ENCODE results near the gene COPS7A. TPM values are rescaled to one million over a fixed set of nuclear protein-coding genes. Genes with fewer than 3 reads are reported as not detected.

Gene COPS7A
- total RNA-seq, 2 experiments from 2014 or later: 29.5 to 36.8 TPM

DNA sequence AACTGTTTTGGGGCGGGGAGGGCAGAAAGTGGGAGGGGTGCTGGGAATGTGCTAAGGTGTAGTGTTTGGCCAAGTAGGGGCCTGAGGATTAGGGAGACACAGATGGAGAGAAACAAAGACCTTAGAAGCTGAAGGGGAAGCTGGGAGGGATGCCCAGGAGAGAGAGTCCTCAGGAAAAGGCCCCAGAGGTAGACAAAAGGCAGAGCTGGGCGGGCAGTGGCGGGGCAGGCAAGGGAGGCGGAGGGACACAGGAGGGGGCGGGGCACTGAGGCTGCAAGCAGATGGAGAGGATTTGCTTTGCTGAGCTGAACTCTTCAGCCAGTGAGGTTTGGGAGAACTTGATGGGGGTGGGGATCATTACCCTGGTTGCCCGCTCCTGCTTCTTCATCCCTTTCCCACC is 45.1 kb downstream of the COPS7A start:
- peaks cover 67% of the 10 kb centered on the region for H3K4me1 Mint-ChIP-seq

DNA sequence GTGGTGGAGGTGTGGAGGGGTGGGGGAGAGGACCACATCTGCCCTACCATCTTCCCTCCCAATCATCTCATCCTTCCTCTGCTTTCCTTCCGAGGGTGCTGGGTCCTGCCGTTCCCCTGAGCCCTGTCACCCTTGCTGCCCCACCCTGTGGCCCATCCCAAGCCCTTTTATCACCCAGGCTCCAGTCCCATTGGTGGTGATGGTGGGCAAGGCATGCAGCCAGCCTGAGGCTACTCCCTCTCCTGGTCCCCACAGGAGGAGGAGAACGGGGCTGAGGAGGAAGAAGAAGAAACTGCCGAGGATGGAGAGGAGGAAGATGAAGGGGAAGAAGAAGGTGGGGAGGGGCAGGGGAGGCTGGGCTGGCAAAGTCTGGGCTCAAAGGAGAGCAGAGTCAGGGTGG is 45.8 kb downstream of the COPS7A start:
- POLR2A ChIA-PET: no interaction called here
- DNase-seq: no peak
- CTCF ChIA-PET: interaction anchor here (0.5 to 8.8 kb wide), 10 partner anchors 10 to 180 kb away, joined by 3 to 120 read pairs (median 4); partner anchors contain the start of genes CD4 and MLF2
- Mint-ChIP-seq H3K4me3 (no peak overlapping the region), H3K27me3 (peaks cover 34% of the 10 kb centered on the region), H3K27ac (no peak overlapping the region), H3K36me3 (ENCODE audit: low read depth) (peaks cover 3% of the 10 kb centered on the region), H3K9me3 (no peaks in the 10 kb centered on the region), H3K4me1 (peaks cover 67% of the 10 kb centered on the region)

More for the DNA sequence above, 45.1 kb downstream of the COPS7A start:
- DNase-seq: no peak
- H3K36me3 Mint-ChIP-seq (ENCODE audit: low read depth): peaks cover 3% of the 10 kb centered on the region
- H3K27ac Mint-ChIP-seq: no peak overlapping the region
- no peak overlapping the region for H3K4me3 Mint-ChIP-seq
- H3K27me3 Mint-ChIP-seq: peaks cover 37% of the 10 kb centered on the region
- no peaks in the 10 kb centered on the region for H3K9me3 Mint-ChIP-seq
- ChIA-PET CTCF (interaction anchor here (0.5 to 8.8 kb wide), 7 partner anchors 9 to 153 kb away, joined by 3 to 120 read pairs (median 3); partner anchors contain the start of genes CD4 and MLF2), POLR2A (no interaction called here)

DNA sequence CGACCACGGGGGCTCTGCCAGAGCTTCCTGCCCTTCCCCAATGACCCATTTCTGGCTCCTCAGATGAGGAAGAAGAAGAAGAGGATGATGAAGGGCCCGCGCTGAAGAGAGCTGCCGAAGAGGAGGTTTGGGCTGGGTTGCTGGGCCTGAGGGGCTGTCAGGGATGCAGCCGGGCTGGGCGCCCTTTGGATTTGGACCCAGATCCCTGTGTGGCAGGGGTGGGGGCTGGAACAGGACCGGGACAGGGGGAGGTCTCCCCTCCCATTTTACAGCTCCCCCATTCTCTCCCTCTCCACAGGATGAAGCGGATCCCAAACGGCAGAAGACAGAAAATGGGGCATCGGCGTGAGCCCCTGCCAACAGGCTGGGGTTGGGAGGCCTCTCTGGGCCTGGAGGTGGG is 46.2 kb downstream of the COPS7A start:
- Mint-ChIP-seq H3K9me3 (no peaks in the 10 kb centered on the region), H3K4me1 (peaks cover 69% of the 10 kb centered on the region), H3K4me3 (no peak overlapping the region), H3K27me3 (peaks cover 32% of the 10 kb centered on the region), H3K36me3 (ENCODE audit: low read depth) (peaks cover 2% of the 10 kb centered on the region), H3K27ac (no peak overlapping the region)
- DNase-seq: no peak
- ChIA-PET CTCF (interaction anchor here (1.1 to 8.8 kb wide), 5 partner anchors 11 to 92 kb away, joined by 3 to 120 read pairs (median 7); partner anchors contain the start of genes CD4 and MLF2), POLR2A (no interaction called here)

DNA sequence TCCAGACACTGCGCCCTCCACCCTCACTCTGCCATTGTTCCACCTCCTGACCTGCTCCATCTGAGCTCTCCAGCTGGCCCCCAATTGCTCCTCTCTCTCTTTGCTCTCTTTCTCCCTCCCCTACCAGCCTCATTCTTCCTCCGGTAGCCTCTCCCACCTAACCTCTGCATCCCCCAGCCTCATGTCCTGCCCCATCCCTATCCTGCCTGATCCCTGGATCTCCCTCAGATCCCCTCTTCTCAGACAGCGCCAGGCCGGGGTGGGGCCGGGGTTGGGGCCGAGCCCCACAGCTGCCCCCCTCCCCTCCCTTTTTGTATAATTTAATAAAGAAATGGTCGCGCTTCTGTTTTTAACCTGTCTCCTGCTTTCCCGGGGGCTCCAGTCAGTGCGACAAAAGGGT is 46.8 kb downstream of the COPS7A start:
- DNase-seq: no peak
- no peak overlapping the region for H3K27ac Mint-ChIP-seq
- H3K9me3 Mint-ChIP-seq: no peaks in the 10 kb centered on the region
- POLR2A ChIA-PET: interaction anchor here (0.7 kb wide), 1 partner anchor 9 kb away, joined by 7 read pairs; no protein-coding TSS in a partner anchor
- H3K4me1 Mint-ChIP-seq: peaks cover 69% of the 10 kb centered on the region
- H3K36me3 Mint-ChIP-seq (ENCODE audit: low read depth): no peaks in the 10 kb centered on the region
- CTCF ChIA-PET: interaction anchor here (0.8 to 8.8 kb wide), 8 partner anchors 10 to 58 kb away, joined by 3 to 77 read pairs (median 4); partner anchors contain the start of genes CD4, COPS7A and MLF2
- H3K27me3 Mint-ChIP-seq: peaks cover 27% of the 10 kb centered on the region
- H3K4me3 Mint-ChIP-seq: no peak overlapping the region

DNA sequence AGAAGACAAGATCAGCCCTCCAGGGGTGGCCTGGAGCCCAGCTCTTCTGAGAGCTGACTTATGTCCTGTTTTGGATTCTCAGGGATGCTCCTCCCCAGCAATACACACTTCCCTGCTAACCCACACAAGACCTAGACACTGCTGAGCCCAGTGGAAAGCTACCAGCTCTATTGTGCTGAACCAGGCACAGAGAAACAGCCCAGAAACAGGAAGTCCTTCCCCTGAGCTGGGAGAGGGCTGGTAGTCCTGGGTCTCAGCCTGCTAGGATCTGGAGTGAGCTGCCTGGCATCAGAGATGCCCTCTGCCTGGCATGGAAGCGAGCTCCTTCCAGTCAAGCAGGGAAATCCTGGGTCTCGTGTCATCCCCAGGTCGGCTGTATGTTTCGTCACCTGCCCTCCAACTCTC is 47.2 kb downstream of the COPS7A start:
- Mint-ChIP-seq H3K27me3 (peaks cover 23% of the 10 kb centered on the region), H3K27ac (no peak overlapping the region), H3K36me3 (ENCODE audit: low read depth) (peaks cover under 1% of the 10 kb centered on the region), H3K4me1 (peaks cover 68% of the 10 kb centered on the region), H3K4me3 (no peak overlapping the region), H3K9me3 (no peaks in the 10 kb centered on the region)
- ChIA-PET CTCF (interaction anchor here (0.8 to 8.8 kb wide), 9 partner anchors 9 to 58 kb away, joined by 3 to 77 read pairs (median 5); partner anchors contain the start of genes CD4, COPS7A and MLF2), POLR2A (interaction anchor here (0.7 kb wide), 1 partner anchor 9 kb away, joined by 7 read pairs; no protein-coding TSS in a partner anchor)
- DNase-seq: no peak

DNA sequence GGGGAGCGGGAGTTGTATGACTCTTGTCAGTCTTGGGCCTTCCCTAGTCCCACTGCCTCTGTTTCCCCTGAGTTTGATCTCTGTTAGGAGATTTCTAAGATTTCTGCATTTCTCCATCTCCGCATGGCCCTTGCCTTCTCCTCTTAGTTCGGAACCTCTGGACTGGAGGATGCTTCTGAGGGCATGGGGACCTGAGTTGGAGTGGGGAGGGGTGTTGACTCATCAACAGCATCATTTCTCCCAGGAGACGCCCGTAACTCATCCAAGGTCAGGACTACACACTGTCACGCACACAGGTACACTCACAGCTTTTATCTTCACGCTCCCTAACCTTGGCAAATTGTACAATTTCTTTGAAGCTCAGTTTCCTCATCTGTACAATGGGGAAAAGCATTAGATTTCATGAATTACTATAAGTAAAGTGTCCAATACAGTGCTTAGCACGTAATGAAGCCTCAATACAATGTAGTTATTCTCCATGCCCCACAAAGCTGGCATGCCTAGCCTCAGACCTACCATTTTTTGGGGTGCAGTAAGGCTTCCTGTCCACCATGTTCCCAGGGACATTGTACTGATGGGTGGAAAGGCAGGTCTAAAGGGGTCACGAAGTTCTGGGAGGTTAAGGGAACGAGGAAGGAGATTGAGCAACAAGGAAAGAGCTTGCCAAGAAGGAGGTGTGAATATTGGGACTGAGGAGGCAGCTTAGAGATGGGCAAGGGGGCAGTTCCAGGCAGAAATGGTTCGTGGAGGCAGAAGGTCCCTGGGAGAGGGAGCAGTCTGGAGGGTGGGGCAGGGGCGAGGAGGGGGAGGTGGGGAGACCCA is 47.9 kb downstream of the COPS7A start:
- ChIA-PET POLR2A (interaction anchor here (0.6 kb wide), 1 partner anchor 234 kb away, joined by 3 read pairs; no protein-coding TSS in a partner anchor), CTCF (interaction anchor here (0.6 to 8.8 kb wide), 9 partner anchors 8 to 176 kb away, joined by 3 to 77 read pairs (median 5); partner anchors contain the start of genes CD4 and MLF2)
- H3K27me3 Mint-ChIP-seq: peaks cover 24% of the 10 kb centered on the region

DNA sequence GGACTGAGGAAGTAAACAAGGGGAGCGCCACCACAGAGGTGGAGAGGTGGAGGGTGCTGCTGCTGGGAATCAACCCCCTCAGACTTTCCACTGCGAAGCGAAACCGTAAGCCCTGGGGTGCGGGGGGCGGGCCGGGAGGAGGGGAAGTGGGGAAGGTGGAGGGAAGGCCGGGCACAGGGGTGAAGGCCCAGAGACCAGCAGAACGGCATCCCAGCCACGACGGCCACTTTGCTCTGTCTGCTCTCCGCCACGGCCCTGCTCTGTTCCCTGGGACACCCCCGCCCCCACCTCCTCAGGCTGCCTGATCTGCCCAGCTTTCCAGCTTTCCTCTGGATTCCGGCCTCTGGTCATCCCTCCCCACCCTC is 48.5 kb downstream of the COPS7A start, which contains the start of gene LAG3:
Gene LAG3, plus strand, starts transcription at position 190 of the 365 bp plus-strand sequence. CDS start 333 bp downstream, outside the sequence.
- peaks cover 20% of the 10 kb centered on the region for H3K27me3 Mint-ChIP-seq
- peaks cover 66% of the 10 kb centered on the region for H3K4me1 Mint-ChIP-seq
- DNase-seq: peak; percentile 50
- peak within 1 kb of the TSS; percentile 80 for H3K27ac Mint-ChIP-seq
- POLR2A ChIA-PET: no interaction called here
- H3K4me3 Mint-ChIP-seq: peak within 1 kb of the TSS; percentile 72
- no peaks in the 10 kb centered on the region for H3K9me3 Mint-ChIP-seq
- CTCF ChIA-PET: interaction anchor here (1.0 to 8.8 kb wide), 4 partner anchors 8 to 20 kb away, joined by 3 to 77 read pairs (median 6); partner anchors contain the start of gene MLF2
- peaks cover 2% of the 10 kb centered on the region for H3K36me3 Mint-ChIP-seq (ENCODE audit: low read depth)

More for the DNA sequence above, 47.9 kb downstream of the COPS7A start:
- DNase-seq: no peak
- Mint-ChIP-seq H3K36me3 (ENCODE audit: low read depth) (peaks cover 2% of the 10 kb centered on the region), H3K4me1 (peaks cover 70% of the 10 kb centered on the region), H3K27ac (peak overlapping the region; percentile 80), H3K4me3 (peak overlapping the region; percentile 56), H3K9me3 (no peaks in the 10 kb centered on the region)

DNA sequence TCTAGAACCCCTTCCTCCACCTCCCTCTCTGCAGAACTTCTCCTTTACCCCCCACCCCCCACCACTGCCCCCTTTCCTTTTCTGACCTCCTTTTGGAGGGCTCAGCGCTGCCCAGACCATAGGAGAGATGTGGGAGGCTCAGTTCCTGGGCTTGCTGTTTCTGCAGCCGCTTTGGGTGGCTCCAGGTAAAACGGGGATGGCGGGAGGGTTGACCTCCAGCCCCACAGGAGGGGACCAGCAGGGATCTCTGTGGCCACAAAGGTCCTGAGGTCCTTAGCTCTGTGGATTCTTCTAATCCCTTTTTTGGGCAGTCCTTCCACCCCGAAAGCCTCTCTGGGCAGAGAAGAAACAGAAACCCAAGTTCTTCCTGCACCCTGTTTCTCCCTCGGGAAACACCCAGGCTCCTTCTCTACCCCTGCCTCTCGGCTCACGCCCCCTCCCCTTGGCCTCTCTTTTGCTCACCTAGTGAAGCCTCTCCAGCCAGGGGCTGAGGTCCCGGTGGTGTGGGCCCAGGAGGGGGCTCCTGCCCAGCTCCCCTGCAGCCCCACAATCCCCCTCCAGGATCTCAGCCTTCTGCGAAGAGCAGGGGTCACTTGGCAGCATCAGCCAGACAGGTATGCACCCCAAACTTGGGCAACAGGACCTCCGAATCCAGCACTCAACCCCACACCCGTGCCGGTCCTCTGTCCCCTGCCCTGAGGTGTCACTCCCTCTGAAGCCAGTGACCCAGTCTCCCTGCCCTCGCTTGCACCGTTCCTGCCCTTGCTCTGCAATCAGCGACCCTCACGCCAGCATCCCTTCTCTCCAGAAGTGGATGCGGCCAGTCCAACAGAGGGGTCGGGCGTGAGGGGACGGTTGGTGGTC is 49.1 kb downstream of the COPS7A start:
- Mint-ChIP-seq H3K9me3 (no peaks in the 10 kb centered on the region), H3K27ac (peak overlapping the region; percentile 80), H3K36me3 (ENCODE audit: low read depth) (peaks cover 2% of the 10 kb centered on the region), H3K4me1 (peaks cover 61% of the 10 kb centered on the region), H3K4me3 (peak overlapping the region; percentile 72), H3K27me3 (peaks cover 15% of the 10 kb centered on the region)
- CTCF ChIA-PET: interaction anchor here (0.7 to 8.8 kb wide), 5 partner anchors 10 to 80 kb away, joined by 3 to 77 read pairs (median 5); partner anchors contain the start of gene MLF2
- POLR2A ChIA-PET: no interaction called here
- no peak for DNase-seq

DNA sequence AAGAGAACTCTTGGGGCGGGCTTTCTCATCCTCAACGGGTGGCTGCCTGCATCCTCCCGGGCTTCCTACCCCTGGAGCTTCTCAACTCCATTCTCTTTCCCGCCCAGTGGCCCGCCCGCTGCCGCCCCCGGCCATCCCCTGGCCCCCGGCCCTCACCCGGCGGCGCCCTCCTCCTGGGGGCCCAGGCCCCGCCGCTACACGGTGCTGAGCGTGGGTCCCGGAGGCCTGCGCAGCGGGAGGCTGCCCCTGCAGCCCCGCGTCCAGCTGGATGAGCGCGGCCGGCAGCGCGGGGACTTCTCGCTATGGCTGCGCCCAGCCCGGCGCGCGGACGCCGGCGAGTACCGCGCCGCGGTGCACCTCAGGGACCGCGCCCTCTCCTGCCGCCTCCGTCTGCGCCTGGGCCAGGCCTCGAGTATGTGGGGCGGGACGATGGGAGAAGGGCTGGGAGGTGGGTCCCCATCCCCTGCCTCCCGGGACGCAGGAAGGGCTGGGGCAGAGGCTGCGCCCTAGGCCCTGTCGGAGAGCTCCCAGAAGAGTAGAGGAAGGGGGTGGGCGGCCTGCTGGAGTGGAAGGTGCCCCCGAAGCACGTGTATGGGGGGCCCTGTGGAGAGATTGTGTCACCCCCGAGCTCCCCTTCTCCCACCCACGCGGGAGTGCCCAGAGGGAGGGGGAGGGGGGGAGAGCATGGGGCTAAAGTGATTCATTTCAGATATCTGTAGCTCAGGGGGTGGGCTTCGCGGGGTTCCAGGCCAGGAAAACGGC is 49.9 kb downstream of the COPS7A start:
- no peak for DNase-seq
- H3K36me3 Mint-ChIP-seq (ENCODE audit: low read depth): peaks cover 2% of the 10 kb centered on the region
- peak overlapping the region; percentile 72 for H3K4me3 Mint-ChIP-seq
- H3K27ac Mint-ChIP-seq: peak overlapping the region; percentile 80
- peaks cover 61% of the 10 kb centered on the region for H3K4me1 Mint-ChIP-seq
- CTCF ChIA-PET: interaction anchor here (1.1 to 14.2 kb wide), 6 partner anchors 6 to 79 kb away, joined by 3 to 120 read pairs (median 7); partner anchors contain the start of genes MLF2 and PTMS
- peaks cover 8% of the 10 kb centered on the region for H3K27me3 Mint-ChIP-seq
- POLR2A ChIA-PET: no interaction called here
- no peaks in the 10 kb centered on the region for H3K9me3 Mint-ChIP-seq

DNA sequence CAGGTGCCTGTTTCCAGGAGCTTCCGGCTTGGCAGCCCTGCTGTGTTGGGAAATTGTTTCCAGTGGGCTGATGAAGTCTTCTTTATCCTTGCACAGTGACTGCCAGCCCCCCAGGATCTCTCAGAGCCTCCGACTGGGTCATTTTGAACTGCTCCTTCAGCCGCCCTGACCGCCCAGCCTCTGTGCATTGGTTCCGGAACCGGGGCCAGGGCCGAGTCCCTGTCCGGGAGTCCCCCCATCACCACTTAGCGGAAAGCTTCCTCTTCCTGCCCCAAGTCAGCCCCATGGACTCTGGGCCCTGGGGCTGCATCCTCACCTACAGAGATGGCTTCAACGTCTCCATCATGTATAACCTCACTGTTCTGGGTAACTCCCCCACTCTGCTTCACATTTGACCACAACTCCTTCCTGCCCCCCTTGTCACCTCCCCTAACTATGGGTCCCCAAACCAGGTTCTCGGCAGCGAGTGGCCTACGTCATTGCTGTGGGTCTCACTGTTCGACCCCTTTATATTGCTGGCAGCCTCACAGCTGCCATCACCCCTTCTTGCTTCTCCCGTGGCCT is 50.7 kb downstream of the COPS7A start:
- Mint-ChIP-seq H3K4me1 (peaks cover 66% of the 10 kb centered on the region), H3K27me3 (peaks cover 5% of the 10 kb centered on the region), H3K27ac (peak overlapping the region; percentile 65), H3K4me3 (peak overlapping the region; percentile 50), H3K36me3 (ENCODE audit: low read depth) (peaks cover 2% of the 10 kb centered on the region), H3K9me3 (no peaks in the 10 kb centered on the region)
- POLR2A ChIA-PET: no interaction called here
- no peak for DNase-seq
- CTCF ChIA-PET: interaction anchor here (1.1 to 14.2 kb wide), 7 partner anchors 7 to 78 kb away, joined by 3 to 120 read pairs (median 5); partner anchors contain the start of genes MLF2 and PTMS

Measured in activated CD4-positive, alpha-beta T cell treated with anti-CD3 and anti-CD28 coated beads, Interleukin-2, amount 10 ng/mL, durations not matched to agents 7 days and 5 days (primary cell).